DMS79 treated with DMSO at 0.1 percent for 48 hours (cell line): Measurements from ENCODE around the gene NAIP.
"Not testable (repeated sequence)": the region's sequence is repeated elsewhere in the genome, so short reads cannot be mapped to it uniquely, and the experiment has no call there.

Experiments
- DNase-seq: peaks from one replicate; lab custom pipeline; 2025; lab: John Stamatoyannopoulos, UW

The NAIP gene

DNA sequence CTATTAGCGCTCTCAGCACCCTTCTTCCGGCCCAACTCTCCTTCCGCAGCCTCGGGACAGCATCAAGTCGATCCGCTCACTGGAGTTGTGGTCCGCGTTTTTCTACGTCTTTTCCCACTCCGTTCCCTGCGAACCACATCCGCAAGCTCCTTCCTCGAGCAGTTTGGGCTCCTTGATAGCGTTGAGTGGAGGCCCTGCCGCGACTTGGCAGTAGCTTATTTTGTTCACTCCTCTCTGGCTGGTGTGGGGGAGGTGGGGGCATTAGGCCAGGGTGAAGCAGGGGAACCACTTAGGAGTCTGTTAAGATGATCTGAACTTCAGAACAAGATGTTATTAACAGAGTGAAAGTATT is 100.0 kb downstream of the NAIP start:
- DNase-seq = not testable (repeated sequence)
